T-helper 1 cell treated with Interleukin-12 subunit alpha and Interleukin-12 subunit beta and Interleukin-4 antibody, amounts not matched to agents 30 μg/mL and 1 μg/mL, for 36 hours (primary cell): Measurements from ENCODE around the gene LSM14A.

Source experiments
- H3K27ac Mint-ChIP-seq: one replicate; pipeline ENCODE4 v1.8.0; 2021; ENCODE audit warnings: mild to moderate bottlenecking, mixed read lengths
- H3K27me3 Mint-ChIP-seq: one replicate; pipeline ENCODE4 v1.8.0; 2021; ENCODE audit warnings: low read depth, mixed read lengths
- H3K36me3 Mint-ChIP-seq: one replicate; pipeline ENCODE4 v1.8.0; 2021; ENCODE audit warnings: low read depth, mixed read lengths
- H3K4me1 Mint-ChIP-seq: one replicate; pipeline ENCODE4 v1.8.0; 2021; ENCODE audit warnings: low read depth, mixed read lengths
- H3K4me3 Mint-ChIP-seq: one replicate; pipeline ENCODE4 v1.8.0; 2021; ENCODE audit warnings: mild to moderate bottlenecking, moderate library complexity, mixed read lengths
- H3K9me3 Mint-ChIP-seq: one replicate; pipeline ENCODE4 v1.8.0; 2021; ENCODE audit warnings: mixed read lengths

The LSM14A gene

GRCh38 chr19:34277244-34277643, 104.9 kb downstream of the LSM14A start:
- H3K9me3 Mint-ChIP-seq, result peaks cover 4% of the 10 kb centered on the region
- no peak overlapping the region for H3K4me3 Mint-ChIP-seq
- no peak overlapping the region for H3K27ac Mint-ChIP-seq
- peaks cover 9% of the 10 kb centered on the region for H3K4me1 Mint-ChIP-seq
- peaks cover 6% of the 10 kb centered on the region for H3K27me3 Mint-ChIP-seq
- peaks cover 6% of the 10 kb centered on the region for H3K36me3 Mint-ChIP-seq

GRCh38 chr19:34278783-34279182, 106.5 kb downstream of the LSM14A start:
- Mint-ChIP-seq H3K27ac (no peak overlapping the region), H3K27me3 (peaks cover 6% of the 10 kb centered on the region), H3K9me3 (peaks cover 4% of the 10 kb centered on the region), H3K4me1 (peaks cover 9% of the 10 kb centered on the region), H3K4me3 (no peak overlapping the region), H3K36me3 (peaks cover 6% of the 10 kb centered on the region)
